Loucy (cell line): ENCODE data around the gene ZSWIM2.

Experiments
- H2AFZ ChIP-seq: fragments of 200-600 bp; sonication (generic); 2 replicates; pipeline ENCODE4 v1.6.0; 2016; ENCODE audit warnings: antibody characterized with exemption, mild to moderate bottlenecking, low read length, moderate library complexity
- H3F3A ChIP-seq: fragments of 200-600 bp; 2 replicates; pipeline ENCODE4 v1.6.0; 2016; ENCODE audit warnings: antibody characterized with exemption, low read depth, mild to moderate bottlenecking
- H3K27me3 ChIP-seq: fragments of 200-600 bp; sonication (generic); 2 replicates; pipeline ENCODE4 v1.6.1; 2014; ENCODE audit warnings: low read length, mild to moderate bottlenecking; ENCODE audit not compliant: insufficient read depth, poor library complexity, severe bottlenecking
- H3K36me3 ChIP-seq: fragments of 200-600 bp; sonication (generic); 2 replicates; pipeline ENCODE4 v1.6.1; 2016; ENCODE audit warnings: low read length; ENCODE audit not compliant: insufficient read depth
- H3K4me1 ChIP-seq: fragments of 200-600 bp; sonication (generic); 2 replicates; pipeline ENCODE4 v1.5.1; 2014; ENCODE audit warnings: low read length, mild to moderate bottlenecking; ENCODE audit not compliant: insufficient read depth, poor library complexity, severe bottlenecking
- H3K4me2 ChIP-seq: fragments of 200-600 bp; sonication (generic); 2 replicates; pipeline ENCODE4 v1.6.0; 2014; ENCODE audit warnings: antibody characterized with exemption, low read length, low read depth, mild to moderate bottlenecking; ENCODE audit not compliant: poor library complexity, severe bottlenecking
- H3K4me3 ChIP-seq: fragments of 200-600 bp; sonication (generic); 2 replicates; pipeline ENCODE4 v1.5.1; 2014; ENCODE audit warnings: low read length, mild to moderate bottlenecking, mixed read lengths; ENCODE audit not compliant: poor library complexity, severe bottlenecking
- H3K79me2 ChIP-seq: fragments of 200-600 bp; sonication (generic); 2 replicates; pipeline ENCODE4 v1.6.1; 2014; ENCODE audit warnings: low read length; ENCODE audit not compliant: insufficient read depth
- H3K9ac ChIP-seq: fragments of 200-600 bp; sonication (generic); 2 replicates; pipeline ENCODE4 v1.6.0; 2014; ENCODE audit warnings: mild to moderate bottlenecking, low read depth, low read length, moderate library complexity; ENCODE audit not compliant: poor library complexity, severe bottlenecking
- H3K9me2 ChIP-seq: fragments of 200-600 bp; sonication (generic); replicated peaks from 2 replicates; pipeline ENCODE4 v1.6.1; 2016; ENCODE audit warnings: low read depth, low read length, mixed read lengths
- H3K9me3 ChIP-seq: fragments of 200-600 bp; sonication (generic); 2 replicates; pipeline ENCODE4 v1.6.1; 2014; ENCODE audit warnings: mild to moderate bottlenecking, antibody characterized with exemption, low read length, low read depth; ENCODE audit not compliant: insufficient read depth
- H4K20me1 ChIP-seq: fragments of 200-600 bp; sonication (generic); 2 replicates; pipeline ENCODE4 v1.6.0; 2014; ENCODE audit warnings: antibody characterized with exemption, low read length, mild to moderate bottlenecking; ENCODE audit not compliant: insufficient read depth, poor library complexity, severe bottlenecking
- EZH2phosphoT487 ChIP-seq: fragments of 200-600 bp; IDR thresholded peaks from 2 replicates; pipeline ENCODE4 v1.6.1; 2018; ENCODE audit warnings: antibody characterized with exemption, mild to moderate bottlenecking, moderate library complexity, borderline replicate concordance
- TF ChIP-seq, protein P1 (sequence below): fragments of 200-600 bp; sonication (generic); conservative IDR thresholded peaks from 2 replicates; pipeline ENCODE4 v1.5.1; 2014; ENCODE audit warnings: mild to moderate bottlenecking, antibody characterized with exemption, low read length

Gene ZSWIM2

DNA sequence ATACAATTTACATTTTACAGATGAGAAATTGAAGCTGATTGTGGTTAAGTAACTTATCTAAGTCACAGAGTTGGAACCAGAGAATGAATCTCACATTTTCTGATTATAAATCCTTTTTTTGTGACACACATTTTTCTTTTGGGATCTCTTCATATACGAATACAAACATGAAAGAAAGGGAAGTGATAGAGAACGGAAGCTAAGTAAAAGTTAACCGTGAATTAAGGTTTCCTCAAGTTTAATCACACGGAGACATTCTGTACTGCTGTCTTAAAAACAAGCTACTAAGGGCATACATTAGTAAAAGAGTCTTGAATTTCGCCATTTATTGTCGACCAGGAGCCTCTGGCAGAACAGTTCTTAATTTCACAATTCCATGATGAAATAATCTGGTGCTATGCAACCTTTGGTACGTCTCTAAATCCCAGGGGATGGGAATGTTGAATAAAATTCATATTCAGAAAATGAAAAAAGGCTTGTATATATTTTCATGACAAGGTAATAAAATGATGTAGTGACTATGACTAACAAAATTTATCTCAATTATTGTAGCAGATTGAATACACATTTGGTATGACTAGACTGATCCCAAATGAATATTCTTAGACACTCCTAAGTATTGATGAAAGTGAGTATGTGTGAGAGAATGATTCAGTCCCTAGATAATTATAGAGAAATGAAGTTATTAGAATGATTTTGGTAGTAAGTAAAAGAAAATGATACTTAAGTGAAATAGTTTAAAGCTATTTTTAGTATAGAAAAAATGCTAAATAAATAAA lies 40.3 kb upstream of the ZSWIM2 start:
- Histone ChIP-seq H3K36me3 (no peaks in the 10 kb centered on the region), H2AFZ (peak overlapping the region; percentile 9; the same call in 1 of the 2 replicates), H3K27me3 (no peaks in the 10 kb centered on the region), H3F3A (peaks cover 6% of the 10 kb centered on the region), H3K79me2 (no peaks in the 10 kb centered on the region), H3K4me2 (no peak overlapping the region), H3K9me2 (no peaks in the 10 kb centered on the region), H4K20me1 (no peaks in the 10 kb centered on the region), H3K4me1 (peaks cover 39% of the 10 kb centered on the region), H3K9me3 (no peaks in the 10 kb centered on the region), H3K4me3 (no peak overlapping the region), H3K9ac (no peak overlapping the region)
- TF ChIP-seq, protein P1, sequence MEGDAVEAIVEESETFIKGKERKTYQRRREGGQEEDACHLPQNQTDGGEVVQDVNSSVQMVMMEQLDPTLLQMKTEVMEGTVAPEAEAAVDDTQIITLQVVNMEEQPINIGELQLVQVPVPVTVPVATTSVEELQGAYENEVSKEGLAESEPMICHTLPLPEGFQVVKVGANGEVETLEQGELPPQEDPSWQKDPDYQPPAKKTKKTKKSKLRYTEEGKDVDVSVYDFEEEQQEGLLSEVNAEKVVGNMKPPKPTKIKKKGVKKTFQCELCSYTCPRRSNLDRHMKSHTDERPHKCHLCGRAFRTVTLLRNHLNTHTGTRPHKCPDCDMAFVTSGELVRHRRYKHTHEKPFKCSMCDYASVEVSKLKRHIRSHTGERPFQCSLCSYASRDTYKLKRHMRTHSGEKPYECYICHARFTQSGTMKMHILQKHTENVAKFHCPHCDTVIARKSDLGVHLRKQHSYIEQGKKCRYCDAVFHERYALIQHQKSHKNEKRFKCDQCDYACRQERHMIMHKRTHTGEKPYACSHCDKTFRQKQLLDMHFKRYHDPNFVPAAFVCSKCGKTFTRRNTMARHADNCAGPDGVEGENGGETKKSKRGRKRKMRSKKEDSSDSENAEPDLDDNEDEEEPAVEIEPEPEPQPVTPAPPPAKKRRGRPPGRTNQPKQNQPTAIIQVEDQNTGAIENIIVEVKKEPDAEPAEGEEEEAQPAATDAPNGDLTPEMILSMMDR = no peak
- no peak for TF ChIP-seq EZH2phosphoT487

DNA sequence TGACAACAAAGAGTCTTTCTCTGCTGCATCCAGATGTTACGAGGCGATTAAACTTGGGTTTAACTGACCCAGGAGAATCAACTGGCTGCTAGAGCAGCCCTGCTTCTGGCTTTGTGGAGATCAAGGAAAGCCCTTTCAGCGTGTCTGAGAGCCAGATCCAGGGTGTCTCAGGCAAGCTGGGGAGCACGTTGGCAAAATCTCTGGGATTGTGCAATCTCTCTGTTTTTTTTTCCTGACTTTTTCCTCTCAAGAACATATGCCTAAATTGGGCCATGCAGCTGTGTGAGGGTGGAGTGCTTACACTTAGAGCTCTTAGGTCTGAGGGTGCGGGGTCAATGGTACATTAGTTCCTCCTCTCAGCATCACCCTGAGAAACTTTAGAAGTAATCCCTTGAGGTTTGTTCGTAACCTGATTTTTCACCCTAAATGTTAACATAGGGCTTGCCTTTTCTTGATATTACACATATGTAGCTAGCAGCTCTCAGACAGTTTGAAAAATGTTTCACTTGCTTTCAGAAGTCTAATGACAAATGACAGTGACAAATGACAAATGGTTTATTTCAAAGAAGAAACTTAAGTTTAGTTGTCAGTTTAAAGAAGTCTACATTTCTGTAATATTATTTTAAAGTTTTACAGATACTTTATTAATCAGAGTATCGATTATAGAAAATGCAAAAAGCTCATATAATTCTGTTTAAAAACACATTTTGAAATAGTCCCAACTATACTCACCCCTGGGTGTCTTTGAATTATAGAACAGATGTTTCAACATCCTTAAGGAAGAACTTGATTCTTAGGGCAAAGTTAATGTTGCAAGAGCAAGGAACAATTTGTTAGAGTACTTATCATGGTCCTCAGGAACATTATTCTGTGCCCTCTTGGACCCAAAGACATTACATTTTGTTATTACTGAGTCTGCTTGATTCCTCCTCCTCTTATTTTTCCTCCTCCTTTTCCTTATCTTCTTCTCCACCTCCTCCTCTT lies 38.4 kb upstream of the ZSWIM2 start:
- Histone ChIP-seq H3K4me2 (peak overlapping the region; percentile 68), H3K27me3 (no peaks in the 10 kb centered on the region), H3F3A (peaks cover 12% of the 10 kb centered on the region), H3K36me3 (no peaks in the 10 kb centered on the region), H3K4me3 (no peak overlapping the region), H3K9me3 (peaks cover 5% of the 10 kb centered on the region; the same call in 1 of the 2 replicates), H3K79me2 (no peaks in the 10 kb centered on the region), H2AFZ (peak overlapping the region; percentile 75), H4K20me1 (no peaks in the 10 kb centered on the region), H3K4me1 (peaks cover 53% of the 10 kb centered on the region), H3K9me2 (no peaks in the 10 kb centered on the region), H3K9ac (peak overlapping the region; percentile 45)
- no peak for TF ChIP-seq EZH2phosphoT487
- TF ChIP-seq, protein P1 = no peak

DNA sequence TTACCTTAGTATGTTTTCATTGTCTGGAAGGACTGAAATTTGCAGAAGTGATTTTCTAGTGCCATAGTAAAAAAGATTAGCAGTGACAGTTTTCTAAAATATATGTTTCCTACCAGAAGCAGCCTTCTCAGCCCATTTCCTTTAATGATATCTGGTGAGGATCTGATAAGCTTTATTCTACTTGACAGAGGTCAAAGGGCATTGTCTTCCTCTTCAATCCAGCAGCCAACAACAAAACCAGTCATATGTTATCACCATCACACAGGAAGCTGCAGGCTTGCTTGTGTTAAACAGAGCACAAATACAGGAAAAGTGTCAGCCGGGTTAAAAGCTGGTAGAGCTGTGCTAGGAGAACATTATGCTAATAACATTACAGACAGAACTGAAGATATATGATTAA lies 35.6 kb upstream of the ZSWIM2 start:
- Histone ChIP-seq H3K36me3 (no peaks in the 10 kb centered on the region), H3K4me2 (peak overlapping the region; percentile 68), H3K4me3 (peak overlapping the region; percentile 45), H3F3A (peaks cover 12% of the 10 kb centered on the region), H3K9ac (peak overlapping the region; percentile 42), H3K27me3 (no peaks in the 10 kb centered on the region), H3K4me1 (peaks cover 53% of the 10 kb centered on the region), H3K9me3 (peaks cover 22% of the 10 kb centered on the region; the same call in 1 of the 2 replicates), H4K20me1 (no peaks in the 10 kb centered on the region), H3K9me2 (no peaks in the 10 kb centered on the region), H2AFZ (no peak overlapping the region), H3K79me2 (no peaks in the 10 kb centered on the region)
- no peak for TF ChIP-seq EZH2phosphoT487
- TF ChIP-seq, protein P1 = no peak
